ENCODE data around the gene BAIAP3. TPM values are rescaled to one million over a fixed set of nuclear protein-coding genes. Genes with fewer than 3 reads are reported as not detected.

Gene BAIAP3
- total RNA-seq, 4 donors from 2014 or later = 1.5 to 5.4 (median 2.4) TPM

DNA sequence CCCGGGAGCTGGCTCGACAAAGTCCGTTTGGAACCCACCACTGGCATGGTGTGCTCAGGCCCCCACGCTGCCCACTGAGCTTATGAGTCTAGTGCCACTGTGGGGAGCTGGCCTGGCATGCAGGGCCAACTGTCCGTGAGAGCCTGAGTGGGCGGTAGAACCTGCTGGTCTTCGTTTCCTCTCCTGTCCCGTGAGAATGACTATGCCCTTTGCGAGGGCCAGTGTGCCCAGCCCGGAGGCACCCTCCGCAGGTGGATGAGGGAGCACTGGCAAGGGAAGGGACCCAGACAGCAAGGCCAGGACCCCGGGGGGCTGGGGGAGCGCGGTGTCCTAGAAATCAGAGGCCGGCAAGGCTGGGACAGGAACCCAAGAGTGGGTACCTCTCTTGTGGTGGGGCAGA is 3.2 kb downstream of the BAIAP3 start:
- TF ChIP-seq CTCF (IDR thresholded peaks at IDR 0.05) (no peak), POLR2A (IDR thresholded peaks at IDR 0.05) (no peak)
- no peak for DNase-seq (ENCODE audit: low spot score in 2 of 2)
- 56 to 64% methylated on average over 13 to 14 of the region's 15 CpGs for WGBS, 2 donors

DNA sequence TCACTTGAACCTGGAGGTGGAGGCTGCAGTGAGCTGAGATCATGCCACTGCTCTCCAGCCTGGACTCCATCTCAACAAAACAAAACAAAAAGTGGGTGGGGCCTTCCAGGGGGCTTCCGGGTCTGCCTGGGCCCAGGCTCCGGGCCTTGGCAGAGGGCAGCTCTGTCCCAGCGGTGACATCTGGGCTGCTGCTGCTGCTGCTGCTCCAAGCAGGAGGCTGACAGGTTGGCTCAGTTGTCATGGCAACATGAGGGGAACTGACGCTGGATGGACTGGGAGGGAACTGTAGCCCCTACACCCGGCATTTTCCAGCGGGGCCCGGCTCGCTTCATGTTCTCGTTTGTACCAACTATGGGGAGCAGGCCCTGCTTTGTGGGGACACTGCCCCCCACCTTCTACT is 4.0 kb downstream of the BAIAP3 start:
- intact Hi-C loops (cut with DNase I; ENCODE audit: low total_unique reads) = no loop called here
- H3K4me3 ChIP-seq (ENCODE audit: low read depth, poor library complexity, severe bottlenecking) = no peak overlapping the region
- WGBS, 2 donors = 36 to 47% methylated on average over 8 of the region's 9 CpGs
- DNase-seq (ENCODE audit: low spot score in 2 of 2) = no peak
- TF ChIP-seq CTCF (IDR thresholded peaks at IDR 0.05) (no peak), POLR2A (IDR thresholded peaks at IDR 0.05) (no peak)

More for the DNA sequence above, 3.2 kb downstream of the BAIAP3 start:
- H3K4me3 ChIP-seq (ENCODE audit: low read depth, poor library complexity, severe bottlenecking) = no peak overlapping the region
- intact Hi-C loops (cut with DNase I; ENCODE audit: low total_unique reads) = no loop called here

DNA sequence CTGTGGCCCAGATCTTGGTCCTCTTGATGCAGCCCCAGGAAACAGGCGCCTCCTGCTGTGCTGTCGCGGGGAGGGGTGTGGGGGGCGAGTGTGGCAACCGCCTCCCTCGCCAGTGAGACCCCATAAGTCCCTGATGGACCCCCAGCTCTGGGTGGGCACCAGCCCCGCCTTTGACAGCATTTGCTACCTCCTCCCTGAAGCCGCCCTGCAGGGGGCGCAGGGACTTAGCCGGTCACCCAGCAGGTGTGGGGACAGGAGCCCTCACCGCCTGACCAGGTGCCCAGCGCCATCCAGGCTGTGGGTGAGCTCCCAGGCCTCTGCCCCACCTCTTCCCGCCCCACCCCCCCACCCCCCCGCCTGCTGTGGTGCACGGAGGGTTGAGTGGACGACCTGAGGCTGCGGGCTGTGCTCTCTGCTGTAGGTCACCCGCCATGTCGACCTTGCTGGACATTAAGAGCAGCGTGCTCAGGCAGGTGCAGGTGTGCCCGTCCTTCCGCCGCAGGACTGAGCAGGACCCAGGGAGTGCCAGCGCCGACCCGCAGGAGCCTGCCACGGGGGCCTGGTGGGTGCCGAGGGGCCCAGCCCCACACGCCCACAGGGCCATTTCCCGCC is 4.8 kb downstream of the BAIAP3 start:
- H3K4me3 ChIP-seq (ENCODE audit: low read depth, poor library complexity, severe bottlenecking) = no peak overlapping the region
- WGBS, 2 donors = 28 to 35% methylated on average over 15 to 19 of the region's 30 CpGs
- no peak for DNase-seq (ENCODE audit: low spot score in 2 of 2)
- TF ChIP-seq POLR2A (IDR thresholded peaks at IDR 0.05) (no peak), CTCF (IDR thresholded peaks at IDR 0.05) (no peak)
- intact Hi-C loops (cut with DNase I; ENCODE audit: low total_unique reads) = no loop called here

- no peak for TF ChIP-seq CTCF (IDR thresholded peaks at IDR 0.05)
- TF ChIP-seq POLR2A (IDR thresholded peaks at IDR 0.05) = no peak
- WGBS, 2 donors = 62 to 66% methylated on average over 16 to 31 of the region's 31 CpGs
- intact Hi-C loops (cut with DNase I; ENCODE audit: low total_unique reads) = no loop called here
- no peak for DNase-seq (ENCODE audit: low spot score in 2 of 2)
- H3K4me3 ChIP-seq (ENCODE audit: low read depth, poor library complexity, severe bottlenecking) = no peak overlapping the region
Measured at GRCh38 chr16:1338855-1339675, 5.6 kb downstream of the BAIAP3 start.

GRCh38 chr16:1340730-1341494 is 7.5 kb downstream of the BAIAP3 start:
- intact Hi-C loops (cut with DNase I; ENCODE audit: low total_unique reads) = no loop called here
- H3K4me3 ChIP-seq (ENCODE audit: low read depth, poor library complexity, severe bottlenecking) = no peak overlapping the region
- WGBS, 2 donors = 74 to 80% methylated on average over 16 to 22 of the region's 36 CpGs
- no peak for DNase-seq (ENCODE audit: low spot score in 2 of 2)
- no peak for TF ChIP-seq POLR2A (IDR thresholded peaks at IDR 0.05)
